K562 (cell line): ENCODE data around the gene GPRC5B. TPM values are rescaled to one million over a fixed set of nuclear protein-coding genes. Genes with fewer than 3 reads are reported as not detected.

Experiments
- ATAC-seq: fragments of 200-7000 bp; cut with Tn5 transposase; 3 replicates; pipeline ENCODE4 v1.9.1; 2020; ENCODE audit warnings: moderate library complexity
- BruUV-seq: library from RNA; stranded (reverse); fragments of 400-500 nt; replicated peaks from 2 replicates; lab custom pipeline; 2021; lab: Mats Ljungman, UMichigan
- CTCF ChIA-PET: fragments of 300-600 bp; formaldehyde crosslinking; extraction: SDS; loops from one replicate; lab custom pipeline; 2021; ENCODE audit warnings: low intra/inter-chr PET ratio; lab: Yijun Ruan, JAX
- POLR2A ChIA-PET: fragments of 300-600, 350-650 bp; sonication (Branson Sonifier 250); formaldehyde crosslinking; extraction: SDS; loops from one replicate; lab custom pipeline; 2021; ENCODE audit warnings: antibody characterized with exemption, inconsistent platforms; lab: Yijun Ruan, JAX
- DNase-seq, 4 experiments: peaks; one replicate each; pipeline versions ENCODE4 v3.0.0 to v3.0.0-alpha.2; 2011 to 2018; ENCODE audit warnings: low spot score in 3 of 4, mixed read lengths in 3 of 4; ENCODE audit errors: extremely low read depth in 1 of 4
- FAIRE-seq: peaks from 2 replicates; lab custom pipeline; 2011; peaks lifted over from hg19 to GRCh38; lab: Jason Lieb, UNC
- H2AFZ ChIP-seq: 2 replicates; pipeline ENCODE4 v1.6.0; 2011; ENCODE audit warnings: low read depth, low read length, control low read depth, inconsistent platforms
- H3K27ac ChIP-seq: fragments of 200-600 bp; 3 replicates; pipeline ENCODE4 v1.8.0; 2011; ENCODE audit warnings: low read depth, mild to moderate bottlenecking, control low read depth, inconsistent platforms, low read length, moderate library complexity, mixed read lengths; ENCODE audit errors: extremely low read depth
- H3K27me3 ChIP-seq, 2 experiments: fragments of 300-600 bp in 1 of 2; 2 replicates in 1 of 2; 3 replicates in 1 of 2; pipeline versions ENCODE4 v1.6.0 to v1.8.0; 2011; ENCODE audit warnings: inconsistent platforms in 2 of 2, low read length in 2 of 2, mild to moderate bottlenecking in 1 of 2, mixed read lengths in 1 of 2, moderate library complexity in 1 of 2; ENCODE audit not compliant: control insufficient read depth in 2 of 2, insufficient read depth in 2 of 2
- H3K36me3 ChIP-seq: fragments of 300-600 bp; 3 replicates; pipeline ENCODE4 v1.8.0; 2011; ENCODE audit warnings: mild to moderate bottlenecking, low read length, inconsistent platforms; ENCODE audit not compliant: control insufficient read depth, insufficient read depth
- H3K4me1 ChIP-seq, 2 experiments: fragments of 200-600 bp in 1 of 2; replicated peaks in 1 of 2; 2 replicates in 1 of 2; 3 replicates in 1 of 2; pipeline versions ENCODE4 v1.5.1 to v1.8.0; 2011; ENCODE audit warnings: inconsistent platforms in 2 of 2, low read length in 2 of 2, mild to moderate bottlenecking in 1 of 2, mixed read lengths in 1 of 2, moderate library complexity in 1 of 2; ENCODE audit not compliant: control insufficient read depth in 2 of 2, insufficient read depth in 2 of 2
- H3K4me2 ChIP-seq: 2 replicates; pipeline ENCODE4 v1.6.1; 2011; ENCODE audit warnings: low read length, control low read depth, inconsistent platforms, mixed read lengths; ENCODE audit not compliant: insufficient read depth
- H3K4me3 ChIP-seq: fragments of 200-600 bp; sonication (generic), shearing (Covaris generic); 2 replicates; pipeline ENCODE4 v1.5.1; 2016; ENCODE audit warnings: control low read depth, inconsistent platforms
- H3K79me2 ChIP-seq: fragments of 200-600 bp; 3 replicates; pipeline ENCODE4 v1.8.0; 2011; ENCODE audit warnings: low read length, inconsistent platforms; ENCODE audit not compliant: control insufficient read depth, insufficient read depth
- H3K9ac ChIP-seq, 2 experiments: 2 replicates each; pipeline versions ENCODE4 v1.6.0 to v1.6.1; 2011; ENCODE audit warnings: low read depth in 2 of 2, low read length in 2 of 2, control low read depth in 1 of 2, inconsistent platforms in 1 of 2, mild to moderate bottlenecking in 1 of 2, mixed read lengths in 1 of 2; ENCODE audit not compliant: insufficient read depth in 1 of 2
- H3K9me1 ChIP-seq: one replicate; pipeline ENCODE4 v1.6.0; 2011; ENCODE audit warnings: inconsistent platforms, mild to moderate bottlenecking, low read length, moderate library complexity; ENCODE audit not compliant: control insufficient read depth, insufficient read depth
- H3K9me3 ChIP-seq: replicated peaks from 2 replicates; pipeline ENCODE4 v1.5.1; 2011; ENCODE audit warnings: low read depth, low read length, inconsistent platforms; ENCODE audit not compliant: control insufficient read depth, insufficient read depth
- H4K20me1 ChIP-seq: replicated peaks from 2 replicates; pipeline ENCODE4 v1.6.1; 2011; ENCODE audit warnings: low read length, inconsistent platforms, mixed read lengths; ENCODE audit not compliant: control insufficient read depth, insufficient read depth
- BCOR ChIP-seq: fragments of 450-650 bp; IDR thresholded peaks from 2 replicates; pipeline ENCODE4 v1.6.1; 2016
- FOXJ2 ChIP-seq: fragments of 200-800 bp; sonication (Bioruptor generic); IDR thresholded peaks from 2 replicates; pipeline ENCODE4 v1.6.1; 2016; ENCODE audit warnings: missing genetic modification characterization, missing compliant biosample characterization
- KAT7 ChIP-seq: sonication (generic); formaldehyde crosslinking; IDR thresholded peaks from 2 replicates; pipeline ENCODE4 v1.8.0; 2022; ENCODE audit warnings: missing genetic modification reagents, mild to moderate bottlenecking, borderline replicate concordance
- MCM3 ChIP-seq: fragments of 450-650 bp; IDR thresholded peaks from 2 replicates; pipeline ENCODE4 v1.6.1; 2016
- MTA2 ChIP-seq: fragments of 450-650 bp; IDR thresholded peaks from 2 replicates; pipeline ENCODE4 v1.6.1; 2016; ENCODE audit warnings: low read depth
- NBN ChIP-seq: fragments of 450-650 bp; IDR thresholded peaks from 2 replicates; pipeline ENCODE4 v1.6.1; 2016; ENCODE audit warnings: low read depth, mild to moderate bottlenecking
- ZNF324 ChIP-seq: fragments of 250-450 bp; sonication (Bioruptor Pico); IDR thresholded peaks from 2 replicates; pipeline ENCODE4 v1.4.0; 2020; ENCODE audit warnings: mild to moderate bottlenecking
- ZNF551 ChIP-seq: fragments of 250-450 bp; sonication (Bioruptor Pico); IDR thresholded peaks from 2 replicates; pipeline ENCODE4 v1.5.0; 2021; ENCODE audit warnings: mild to moderate bottlenecking, moderate library complexity
- ZNF589 ChIP-seq: fragments of 200-800 bp; sonication (Bioruptor generic); IDR thresholded peaks from 2 replicates; pipeline ENCODE4 v1.6.1; 2016; ENCODE audit warnings: low read depth, missing genetic modification characterization, missing compliant biosample characterization
- ZSCAN32 ChIP-seq: fragments of 450-650 bp; formaldehyde crosslinking; IDR thresholded peaks from 2 replicates; pipeline ENCODE4 v1.4.0; 2020; ENCODE audit warnings: mild to moderate bottlenecking, moderate library complexity
- WGBS: fragments of 100-300 bp; shearing (Covaris generic); methylation state at CpG from one replicate; pipeline ENCODE4 v1.1.6; 2016; ENCODE audit warnings: low coverage, mixed read lengths; ENCODE audit not compliant: insufficient coverage; ENCODE audit errors: missing lambda C conversion rate; 5-methylcytosine and 5-hydroxymethylcytosine counted together
- in situ Hi-C: fragments of 300-500 bp; cut with MboI; formaldehyde crosslinking; loops from 4 replicates; pipeline ENCODE4 v1.15.0; 2018; ENCODE audit warnings: inconsistent platforms, mixed read lengths
- intact Hi-C: fragments of 100-400 bp; cut with micrococcal nuclease; formaldehyde crosslinking; loops from 2 replicates; pipeline ENCODE4 v1.14.2; 2022
- polyA plus RNA-seq, 8 experiments: library from polyadenylated mRNA; depleted of rRNA in 4 of 8; stranded (reverse) in 5 of 8; unstranded in 3 of 8; fragments of >200 nt; fragmentation: Nextera tagmentation in 2 of 8; fragmentation: Illumina TruSeq in 1 of 8; extraction: Ambion mirVana in 2 of 8; extraction: Trizol in 1 of 8; gene quantifications; 2 replicates each; pipeline versions ENCODE4 v1.2.1 to v1.2.3, GENCODE V29; 2011 to 2014; ENCODE audit warnings: inconsistent platforms in 1 of 8, missing spikeins in 1 of 8
- total RNA-seq, 7 experiments: library from RNA; depleted of rRNA in 6 of 7; stranded (reverse); fragments of >200 nt in 6 of 7; fragmentation: Illumina TruSeq in 2 of 7; extraction: Trizol in 2 of 7; gene quantifications; 2 replicates each; pipeline versions ENCODE4 v1.2.1 to v1.2.3, GENCODE V29; 2011 to 2021; ENCODE audit warnings: low replicate concordance in 1 of 7
- TF ChIP-seq, protein P1 (sequence below): fragments of 450-650 bp; IDR thresholded peaks from 2 replicates; pipeline ENCODE4 v1.6.1; 2018; ENCODE audit not compliant: partially characterized antibody

GPRC5B gene
- total and polyA plus RNA-seq, 9 of the 15 experiments (the other 6 are each of a cell fraction or from before 2014, with no cell fraction given) = 0.65 to 5.5 (median 1.3) TPM

DNA sequence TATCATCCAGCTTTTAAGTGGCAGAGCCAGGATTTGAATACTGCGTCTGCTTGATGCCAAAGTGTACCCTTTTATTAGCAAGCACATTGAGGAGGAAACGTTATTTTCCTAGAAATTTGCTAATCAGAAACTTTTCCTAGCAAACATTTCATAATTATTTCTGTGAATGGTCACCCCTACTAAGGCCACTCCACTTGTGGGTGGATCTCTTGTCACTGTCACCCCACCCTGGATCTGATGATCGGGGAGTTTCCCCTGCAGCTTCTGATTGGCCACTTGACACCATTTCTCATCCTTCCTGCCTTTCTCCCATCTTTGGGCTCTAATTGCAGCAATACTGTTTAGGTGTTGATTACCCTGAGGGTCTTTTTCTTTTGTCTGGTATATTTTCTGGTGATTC lies 35.9 kb downstream of the GPRC5B start:
- intact Hi-C loops = no loop called here
- Histone ChIP-seq H3K4me2 (no peak overlapping the region), H2AFZ (no peak overlapping the region), H3K36me3 (no peaks in the 10 kb centered on the region), H3K9me3 (no peaks in the 10 kb centered on the region), H3K4me3 (no peak overlapping the region), H4K20me1 (no peaks in the 10 kb centered on the region), H3K79me2 (no peaks in the 10 kb centered on the region), H3K9me1 (no peaks in the 10 kb centered on the region), H3K9ac (no peak overlapping the region), H3K27me3 (peaks cover 2 to 6% of the 10 kb centered on the region in 2 experiments; a peak in 1 of 5 replicates), H3K4me1 (peaks cover 0 to 8% of the 10 kb centered on the region in 2 experiments; a peak in 2 of 5 replicates), H3K27ac (no peak overlapping the region)
- DNase-seq (no peak), FAIRE-seq (no peak), ATAC-seq (no peak)
- TF ChIP-seq ZNF324 (CRISPR knock-in tag) (no peak), BCOR (no peak), MTA2 (no peak), ZSCAN32 (no peak), NBN (no peak), MCM3 (no peak), KAT7 (CRISPR knock-in tag) (no peak), ZNF589 (no peak), ZNF551 (CRISPR knock-in tag) (no peak), FOXJ2 (no peak)
- TF ChIP-seq, protein P1, sequence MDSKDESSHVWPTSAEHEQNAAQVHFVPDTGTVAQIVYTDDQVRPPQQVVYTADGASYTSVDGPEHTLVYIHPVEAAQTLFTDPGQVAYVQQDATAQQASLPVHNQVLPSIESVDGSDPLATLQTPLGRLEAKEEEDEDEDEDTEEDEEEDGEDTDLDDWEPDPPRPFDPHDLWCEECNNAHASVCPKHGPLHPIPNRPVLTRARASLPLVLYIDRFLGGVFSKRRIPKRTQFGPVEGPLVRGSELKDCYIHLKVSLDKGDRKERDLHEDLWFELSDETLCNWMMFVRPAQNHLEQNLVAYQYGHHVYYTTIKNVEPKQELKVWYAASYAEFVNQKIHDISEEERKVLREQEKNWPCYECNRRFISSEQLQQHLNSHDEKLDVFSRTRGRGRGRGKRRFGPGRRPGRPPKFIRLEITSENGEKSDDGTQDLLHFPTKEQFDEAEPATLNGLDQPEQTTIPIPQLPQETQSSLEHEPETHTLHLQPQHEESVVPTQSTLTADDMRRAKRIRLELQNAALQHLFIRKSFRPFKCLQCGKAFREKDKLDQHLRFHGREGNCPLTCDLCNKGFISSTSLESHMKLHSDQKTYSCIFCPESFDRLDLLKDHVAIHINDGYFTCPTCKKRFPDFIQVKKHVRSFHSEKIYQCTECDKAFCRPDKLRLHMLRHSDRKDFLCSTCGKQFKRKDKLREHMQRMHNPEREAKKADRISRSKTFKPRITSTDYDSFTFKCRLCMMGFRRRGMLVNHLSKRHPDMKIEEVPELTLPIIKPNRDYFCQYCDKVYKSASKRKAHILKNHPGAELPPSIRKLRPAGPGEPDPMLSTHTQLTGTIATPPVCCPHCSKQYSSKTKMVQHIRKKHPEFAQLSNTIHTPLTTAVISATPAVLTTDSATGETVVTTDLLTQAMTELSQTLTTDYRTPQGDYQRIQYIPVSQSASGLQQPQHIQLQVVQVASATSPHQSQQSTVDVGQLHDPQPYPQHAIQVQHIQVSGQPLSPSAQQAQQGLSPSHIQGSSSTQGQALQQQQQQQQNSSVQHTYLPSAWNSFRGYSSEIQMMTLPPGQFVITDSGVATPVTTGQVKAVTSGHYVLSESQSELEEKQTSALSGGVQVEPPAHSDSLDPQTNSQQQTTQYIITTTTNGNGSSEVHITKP = no peak
- 15% methylated on average over 3 of the region's 3 CpGs for WGBS
- in situ Hi-C loops = no loop called here
- no TSS peak for BruUV-seq
- ChIA-PET POLR2A (no interaction called here), CTCF (no interaction called here)
